HEK293 (cell line): ENCODE data around the gene MARK2.

ENCODE experiments used
- CTCF ChIA-PET: fragments of 350-600 bp; formaldehyde crosslinking; extraction: SDS; loops from one replicate; lab custom pipeline; 2021; ENCODE audit warnings: antibody characterized with exemption; lab: Yijun Ruan, JAX
- POLR2A ChIA-PET: fragments of 300-600 bp; formaldehyde crosslinking; extraction: SDS; loops from one replicate; lab custom pipeline; 2020; ENCODE audit warnings: antibody characterized with exemption, inconsistent platforms; lab: Yijun Ruan, JAX
- H3K27ac ChIP-seq: fragments of 200-500 bp; sonication (Bioruptor generic); 2 replicates; pipeline ENCODE4 v1.5.1; 2014; ENCODE audit warnings: low read depth, low read length, control low read depth, inconsistent platforms; ENCODE audit errors: extremely low read depth
- H3K36me3 ChIP-seq, 2 experiments: fragments of 200-500 bp in 1 of 2; sonication (Bioruptor generic) in 1 of 2; 1 replicate in 1 of 2; 2 replicates in 1 of 2; pipeline ENCODE4 v1.5.1; 2014 to 2017; ENCODE audit warnings: inconsistent platforms in 2 of 2, low read length in 2 of 2; ENCODE audit not compliant: control insufficient read depth in 2 of 2, insufficient read depth in 1 of 2
- H3K4me1 ChIP-seq: fragments of 200-500 bp; sonication (Bioruptor generic); 2 replicates; pipeline ENCODE4 v1.5.1; 2014; ENCODE audit warnings: mild to moderate bottlenecking, low read length, inconsistent platforms; ENCODE audit not compliant: control insufficient read depth, insufficient read depth
- H3K4me3 ChIP-seq: 2 replicates; pipeline ENCODE4 v1.5.1; 2011; ENCODE audit warnings: low read depth, mild to moderate bottlenecking, control low read depth, low read length, moderate library complexity
- H3K9me3 ChIP-seq: fragments of 200-500 bp; sonication (Bioruptor generic); 2 replicates; pipeline ENCODE4 v1.5.1; 2014; ENCODE audit warnings: low read depth, low read length, inconsistent platforms; ENCODE audit not compliant: control insufficient read depth, insufficient read depth
- CTCF ChIP-seq: fragments of 450-650 bp; formaldehyde crosslinking; IDR thresholded peaks from 2 replicates; pipeline ENCODE4 v1.5.1; 2016; ENCODE audit warnings: missing biosample characterization, missing genetic modification characterization
- RBAK ChIP-seq: fragments of 450-650 bp; formaldehyde crosslinking; IDR thresholded peaks from 2 replicates; pipeline ENCODE4 v1.5.1; 2016; ENCODE audit warnings: missing biosample characterization, missing genetic modification characterization
- SP2 ChIP-seq: fragments of 450-650 bp; formaldehyde crosslinking; IDR thresholded peaks from 2 replicates; pipeline ENCODE4 v1.5.1; 2016; ENCODE audit warnings: missing biosample characterization, missing genetic modification characterization
- SP7 ChIP-seq: fragments of 450-650 bp; formaldehyde crosslinking; IDR thresholded peaks from 2 replicates; pipeline ENCODE4 v1.5.1; 2016; ENCODE audit warnings: missing biosample characterization, missing genetic modification characterization
- TSHZ1 ChIP-seq: fragments of 450-650 bp; formaldehyde crosslinking; IDR thresholded peaks from 2 replicates; pipeline ENCODE4 v1.5.1; 2016; ENCODE audit warnings: missing biosample characterization, missing genetic modification characterization, borderline replicate concordance
- ZBTB20 ChIP-seq: fragments of 450-650 bp; formaldehyde crosslinking; IDR thresholded peaks from 2 replicates; pipeline ENCODE4 v1.5.1; 2016; ENCODE audit warnings: missing biosample characterization, missing genetic modification characterization
- ZBTB8A ChIP-seq: fragments of 450-650 bp; formaldehyde crosslinking; IDR thresholded peaks from 2 replicates; pipeline ENCODE4 v1.5.1; 2016; ENCODE audit warnings: missing biosample characterization, missing genetic modification characterization
- ZFHX2 ChIP-seq: fragments of 450-650 bp; formaldehyde crosslinking; conservative IDR thresholded peaks from 2 replicates; pipeline ENCODE4 v1.5.1; 2016; ENCODE audit warnings: missing biosample characterization, missing genetic modification characterization
- ZFP37 ChIP-seq: fragments of 450-650 bp; formaldehyde crosslinking; IDR thresholded peaks from 2 replicates; pipeline ENCODE4 v1.5.1; 2016; ENCODE audit warnings: missing biosample characterization, missing genetic modification characterization
- ZIC2 ChIP-seq: fragments of 450-650 bp; formaldehyde crosslinking; IDR thresholded peaks from 2 replicates; pipeline ENCODE4 v1.5.1; 2016; ENCODE audit warnings: missing biosample characterization, missing genetic modification characterization
- ZNF155 ChIP-seq: fragments of 450-650 bp; formaldehyde crosslinking; IDR thresholded peaks from 2 replicates; pipeline ENCODE4 v1.5.1; 2016; ENCODE audit warnings: missing biosample characterization, missing genetic modification characterization
- ZNF335 ChIP-seq: fragments of 450-650 bp; formaldehyde crosslinking; conservative IDR thresholded peaks from 2 replicates; pipeline ENCODE4 v1.5.1; 2016; ENCODE audit warnings: missing biosample characterization, missing genetic modification characterization
- ZNF341 ChIP-seq: fragments of 450-650 bp; formaldehyde crosslinking; IDR thresholded peaks from 2 replicates; pipeline ENCODE4; 2016; ENCODE audit warnings: low read depth, missing biosample characterization, missing genetic modification characterization
- ZNF404 ChIP-seq: fragments of 450-650 bp; formaldehyde crosslinking; IDR thresholded peaks from 2 replicates; pipeline ENCODE4 v1.5.1; 2017; ENCODE audit warnings: missing biosample characterization, missing genetic modification characterization
- ZNF423 ChIP-seq: fragments of 450-650 bp; formaldehyde crosslinking; IDR thresholded peaks from 2 replicates; pipeline ENCODE4 v1.5.1; 2016; ENCODE audit warnings: missing biosample characterization, missing genetic modification characterization
- ZNF544 ChIP-seq: fragments of 450-650 bp; formaldehyde crosslinking; IDR thresholded peaks from 2 replicates; pipeline ENCODE4 v1.5.0; 2017; ENCODE audit warnings: missing biosample characterization, missing genetic modification characterization
- ZNF768 ChIP-seq: fragments of 450-650 bp; formaldehyde crosslinking; IDR thresholded peaks from 2 replicates; pipeline ENCODE4 v1.5.1; 2018; ENCODE audit warnings: missing biosample characterization, mild to moderate bottlenecking, missing genetic modification characterization
- ZSCAN23 ChIP-seq: fragments of 450-650 bp; formaldehyde crosslinking; IDR thresholded peaks from 2 replicates; pipeline ENCODE4 v1.5.1; 2016; ENCODE audit warnings: missing biosample characterization, missing genetic modification characterization
- ZSCAN30 ChIP-seq: fragments of 450-650 bp; IDR thresholded peaks from 2 replicates; pipeline ENCODE4 v1.5.1; 2018; ENCODE audit warnings: missing biosample characterization, mild to moderate bottlenecking, missing genetic modification characterization, moderate library complexity
- TF ChIP-seq, protein P1 (sequence below): fragments of 450-650 bp; formaldehyde crosslinking; IDR thresholded peaks from 2 replicates; pipeline ENCODE4 v1.5.1; 2016; ENCODE audit warnings: missing biosample characterization, missing genetic modification characterization
- TF ChIP-seq, protein P2 (sequence below): fragments of 450-650 bp; formaldehyde crosslinking; IDR thresholded peaks from 2 replicates; pipeline ENCODE4 v1.5.0; 2017; ENCODE audit warnings: missing biosample characterization, missing genetic modification characterization, borderline replicate concordance
- TF ChIP-seq, protein P3 (sequence below): fragments of 450-650 bp; formaldehyde crosslinking; IDR thresholded peaks from 2 replicates; pipeline ENCODE4 v1.5.1; 2016; ENCODE audit warnings: missing biosample characterization, missing genetic modification characterization

Gene MARK2

DNA sequence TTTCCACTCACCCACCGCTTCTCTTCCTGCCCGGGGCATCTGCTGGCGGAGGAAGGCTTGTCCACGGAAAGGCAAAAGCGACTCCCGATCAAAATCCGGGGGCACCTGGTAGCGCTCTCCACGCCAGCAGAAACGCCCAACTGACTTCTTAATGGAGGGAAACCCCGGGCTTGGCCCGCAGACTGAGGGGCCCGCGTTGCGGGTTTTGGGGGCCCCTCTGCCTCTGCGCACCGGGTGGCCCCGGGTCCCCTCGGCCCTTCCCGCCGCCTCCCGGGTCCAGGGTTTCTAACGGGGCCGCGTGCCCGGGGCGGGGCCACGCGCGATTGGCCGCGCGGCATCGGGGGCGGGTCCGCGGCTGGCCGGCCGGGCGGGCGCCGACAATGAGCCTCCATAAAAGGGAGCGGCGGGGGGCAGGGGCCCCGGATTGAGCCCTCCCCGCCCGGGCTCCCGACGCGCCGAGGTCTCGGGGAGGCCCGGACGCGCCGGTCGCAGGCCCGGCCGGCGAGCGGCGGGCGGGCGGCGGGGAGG is 25.8 kb upstream of the MARK2 start, which contains the start of gene SPINDOC (continued):
- TF ChIP-seq ZIC2 (tag by site-specific recombination) (peak; percentile 23; the same call in 1 of the 2 replicates), ZNF335 (tag by site-specific recombination) (peak; percentile 67), ZSCAN30 (tag by site-specific recombination) (no peak), ZBTB8A (tag by site-specific recombination) (peak; percentile 26; the same call in 1 of the 2 replicates), ZBTB20 (peak; percentile 93), SP2 (tag by site-specific recombination) (peak; percentile 5), ZNF404 (tag by site-specific recombination) (no peak), SP7 (tag by site-specific recombination) (0 out of 2 replicates have a peak, but pooled peaks have one; percentile 19), ZFP37 (tag by site-specific recombination) (no peak), ZNF423 (0 out of 2 replicates have a peak, but pooled peaks have one; percentile 17), ZNF341 (tag by site-specific recombination) (peak; percentile 86)
- TF ChIP-seq, protein P1, sequence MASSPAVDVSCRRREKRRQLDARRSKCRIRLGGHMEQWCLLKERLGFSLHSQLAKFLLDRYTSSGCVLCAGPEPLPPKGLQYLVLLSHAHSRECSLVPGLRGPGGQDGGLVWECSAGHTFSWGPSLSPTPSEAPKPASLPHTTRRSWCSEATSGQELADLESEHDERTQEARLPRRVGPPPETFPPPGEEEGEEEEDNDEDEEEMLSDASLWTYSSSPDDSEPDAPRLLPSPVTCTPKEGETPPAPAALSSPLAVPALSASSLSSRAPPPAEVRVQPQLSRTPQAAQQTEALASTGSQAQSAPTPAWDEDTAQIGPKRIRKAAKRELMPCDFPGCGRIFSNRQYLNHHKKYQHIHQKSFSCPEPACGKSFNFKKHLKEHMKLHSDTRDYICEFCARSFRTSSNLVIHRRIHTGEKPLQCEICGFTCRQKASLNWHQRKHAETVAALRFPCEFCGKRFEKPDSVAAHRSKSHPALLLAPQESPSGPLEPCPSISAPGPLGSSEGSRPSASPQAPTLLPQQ (tag by site-specific recombination): 0 out of 2 replicates have a peak, but pooled peaks have one; percentile 23

DNA sequence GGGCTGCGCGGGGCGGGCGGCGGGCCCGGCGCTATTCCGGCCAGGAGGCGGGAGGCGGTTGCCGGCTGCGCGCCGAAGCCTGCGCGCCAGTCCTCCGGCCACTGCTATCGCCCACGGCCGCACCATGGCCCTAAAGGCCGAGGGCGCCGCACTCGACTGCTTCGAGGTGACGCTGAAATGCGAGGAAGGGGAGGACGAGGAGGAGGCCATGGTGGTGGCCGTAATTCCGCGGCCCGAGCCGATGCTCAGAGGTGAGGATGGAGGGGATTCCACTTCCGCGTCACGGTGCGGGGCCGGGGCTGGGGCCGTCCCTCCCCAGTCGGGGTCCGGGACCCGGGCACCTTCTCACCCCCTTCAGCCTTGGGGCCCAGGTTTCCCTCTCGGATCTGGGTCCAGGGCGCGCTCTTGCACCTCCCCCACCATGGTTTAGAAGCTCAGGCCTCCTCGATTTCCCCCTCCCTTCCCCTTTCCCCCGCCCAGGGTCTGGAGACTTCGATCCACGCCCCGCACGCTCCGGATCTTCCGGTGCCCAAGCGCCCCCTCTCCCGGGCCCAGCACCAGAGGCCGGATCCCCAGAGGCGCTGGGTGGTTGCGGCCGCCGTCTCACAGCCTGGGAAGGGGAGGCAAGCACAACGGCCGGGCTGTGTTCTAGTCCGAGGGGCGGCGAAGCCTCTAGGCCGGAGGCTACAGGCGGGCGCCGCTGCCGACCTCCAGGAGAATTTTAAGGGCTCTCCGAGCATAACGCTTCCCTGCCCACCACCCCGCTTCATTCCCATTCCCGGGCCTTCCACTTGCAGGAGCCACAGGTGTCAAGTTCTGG is 25.1 kb upstream of the MARK2 start:
- Histone ChIP-seq H3K36me3 (peaks cover 0 to 41% of the 10 kb centered on the region in 2 experiments; a peak in 2 of 3 replicates), H3K4me3 (peak overlapping the region; percentile 86), H3K9me3 (no peaks in the 10 kb centered on the region), H3K27ac (peak overlapping the region; percentile 85), H3K4me1 (no peaks in the 10 kb centered on the region)
- ChIA-PET POLR2A (interaction anchor here (0.5 to 1.1 kb wide), 5 partner anchors 11 to 49 kb away, joined by 3 to 7 read pairs (median 3); no protein-coding TSS in a partner anchor), CTCF (interaction anchor here (0.6 to 1.1 kb wide), 3 partner anchors 16 to 23 kb away, joined by 3 to 4 read pairs (median 3); no protein-coding TSS in a partner anchor)
- TF ChIP-seq ZNF768 (tag by site-specific recombination): no peak
- no peak for TF ChIP-seq ZNF155 (tag by site-specific recombination)
- TF ChIP-seq, protein P2, sequence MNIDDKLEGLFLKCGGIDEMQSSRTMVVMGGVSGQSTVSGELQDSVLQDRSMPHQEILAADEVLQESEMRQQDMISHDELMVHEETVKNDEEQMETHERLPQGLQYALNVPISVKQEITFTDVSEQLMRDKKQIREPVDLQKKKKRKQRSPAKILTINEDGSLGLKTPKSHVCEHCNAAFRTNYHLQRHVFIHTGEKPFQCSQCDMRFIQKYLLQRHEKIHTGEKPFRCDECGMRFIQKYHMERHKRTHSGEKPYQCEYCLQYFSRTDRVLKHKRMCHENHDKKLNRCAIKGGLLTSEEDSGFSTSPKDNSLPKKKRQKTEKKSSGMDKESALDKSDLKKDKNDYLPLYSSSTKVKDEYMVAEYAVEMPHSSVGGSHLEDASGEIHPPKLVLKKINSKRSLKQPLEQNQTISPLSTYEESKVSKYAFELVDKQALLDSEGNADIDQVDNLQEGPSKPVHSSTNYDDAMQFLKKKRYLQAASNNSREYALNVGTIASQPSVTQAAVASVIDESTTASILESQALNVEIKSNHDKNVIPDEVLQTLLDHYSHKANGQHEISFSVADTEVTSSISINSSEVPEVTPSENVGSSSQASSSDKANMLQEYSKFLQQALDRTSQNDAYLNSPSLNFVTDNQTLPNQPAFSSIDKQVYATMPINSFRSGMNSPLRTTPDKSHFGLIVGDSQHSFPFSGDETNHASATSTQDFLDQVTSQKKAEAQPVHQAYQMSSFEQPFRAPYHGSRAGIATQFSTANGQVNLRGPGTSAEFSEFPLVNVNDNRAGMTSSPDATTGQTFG: no peak
- TF ChIP-seq RBAK (tag by site-specific recombination): no peak
- no peak for TF ChIP-seq ZNF544 (tag by site-specific recombination)
- TF ChIP-seq, protein P3, sequence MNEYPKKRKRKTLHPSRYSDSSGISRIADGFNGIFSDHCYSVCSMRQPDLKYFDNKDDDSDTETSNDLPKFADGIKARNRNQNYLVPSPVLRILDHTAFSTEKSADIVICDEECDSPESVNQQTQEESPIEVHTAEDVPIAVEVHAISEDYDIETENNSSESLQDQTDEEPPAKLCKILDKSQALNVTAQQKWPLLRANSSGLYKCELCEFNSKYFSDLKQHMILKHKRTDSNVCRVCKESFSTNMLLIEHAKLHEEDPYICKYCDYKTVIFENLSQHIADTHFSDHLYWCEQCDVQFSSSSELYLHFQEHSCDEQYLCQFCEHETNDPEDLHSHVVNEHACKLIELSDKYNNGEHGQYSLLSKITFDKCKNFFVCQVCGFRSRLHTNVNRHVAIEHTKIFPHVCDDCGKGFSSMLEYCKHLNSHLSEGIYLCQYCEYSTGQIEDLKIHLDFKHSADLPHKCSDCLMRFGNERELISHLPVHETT (tag by site-specific recombination): no peak
- peak; percentile 65 for TF ChIP-seq SP2 (tag by site-specific recombination)
- peak; percentile 89 for TF ChIP-seq ZBTB8A (tag by site-specific recombination)
- no peak for TF ChIP-seq ZSCAN23 (tag by site-specific recombination)
- TF ChIP-seq ZFHX2 (tag by site-specific recombination): 0 out of 2 replicates have a peak, but pooled peaks have one; percentile 41
- TF ChIP-seq TSHZ1 (tag by site-specific recombination): no peak
- TF ChIP-seq CTCF (tag by site-specific recombination): peak; percentile 20; the same call in 1 of the 2 replicates
